A549 (cell line): Measurements from ENCODE around the gene IGHMBP2. TPM values are rescaled to one million over a fixed set of nuclear protein-coding genes. Genes with fewer than 3 reads are reported as not detected.
A peak's percentile ranks its signal among the peaks of the same experiment; 100 is the strongest.

Experiments used
- BHLHE40 ChIP-seq: IDR thresholded peaks from 2 replicates; pipeline ENCODE4 v1.6.1; 2012; ENCODE audit warnings: low read depth, low read length, inconsistent platforms
- CBX2 ChIP-seq: fragments of 200-600 bp; sonication (generic); IDR thresholded peaks from 2 replicates; pipeline ENCODE4 v1.6.1; 2016; ENCODE audit warnings: low read depth, mild to moderate bottlenecking, borderline replicate concordance
- CEBPB ChIP-seq, 2 experiments: fragments of >200 bp in 1 of 2; sonication (Bioruptor Twin) in 1 of 2; formaldehyde crosslinking in 1 of 2; IDR thresholded peaks; 2 replicates each; pipeline ENCODE4 v1.6.1; 2012 to 2016
- CHD2 ChIP-seq: fragments of 150-350 bp; IDR thresholded peaks from 2 replicates; pipeline ENCODE4 v1.6.1; 2014; ENCODE audit warnings: low read length; ENCODE audit not compliant: partially characterized antibody
- EHF ChIP-seq: fragments of 250-450 bp; sonication (Bioruptor Pico); IDR thresholded peaks from 2 replicates; pipeline ENCODE4 v1.5.0; 2020; ENCODE audit warnings: mild to moderate bottlenecking
- EP300 ChIP-seq, 2 experiments: fragments of >200 bp; sonication (Bioruptor Twin); formaldehyde crosslinking; IDR thresholded peaks; 2 replicates in 1 of 2; 3 replicates in 1 of 2; pipeline ENCODE4 v1.6.1; 2016 to 2017
- ESRRA ChIP-seq: fragments of 150-350 bp; IDR thresholded peaks from 2 replicates; pipeline ENCODE4 v1.6.1; 2014; ENCODE audit warnings: mild to moderate bottlenecking, low read length, borderline replicate concordance
- FOSB ChIP-seq: fragments of 250-450 bp; sonication (Bioruptor Pico); IDR thresholded peaks from 2 replicates; pipeline ENCODE4 v1.5.0; 2020; ENCODE audit warnings: mild to moderate bottlenecking, moderate library complexity
- FOSL2 ChIP-seq, 2 experiments: fragments of 450-650 bp in 1 of 2; fragments of >200 bp in 1 of 2; sonication (Bioruptor Twin) in 1 of 2; formaldehyde crosslinking; IDR thresholded peaks; 2 replicates each; pipeline versions ENCODE4 v1.5.0 to v1.6.1; 2016 to 2020; ENCODE audit warnings: mild to moderate bottlenecking in 1 of 2, moderate library complexity in 1 of 2
- FOXS1 ChIP-seq: fragments of 250-450 bp; sonication (Bioruptor Pico); IDR thresholded peaks from 2 replicates; pipeline ENCODE4 v1.5.0; 2020; ENCODE audit warnings: mild to moderate bottlenecking, moderate library complexity
- HEYL ChIP-seq: fragments of 250-450 bp; sonication (Bioruptor Pico); IDR thresholded peaks from 2 replicates; pipeline ENCODE4 v1.8.0; 2021; ENCODE audit warnings: mild to moderate bottlenecking, moderate library complexity
- HOXB5 ChIP-seq: fragments of 250-450 bp; sonication (Bioruptor Pico); IDR thresholded peaks from 2 replicates; pipeline ENCODE4 v1.5.0; 2020; ENCODE audit warnings: mild to moderate bottlenecking, moderate library complexity
- JUN ChIP-seq, 2 experiments: fragments of >200 bp; sonication (Bioruptor Twin); formaldehyde crosslinking; IDR thresholded peaks; 2 replicates in 1 of 2; 3 replicates in 1 of 2; pipeline ENCODE4 v1.6.1; 2016 to 2017
- JUNB ChIP-seq: fragments of >200 bp; sonication (Bioruptor Twin); formaldehyde crosslinking; IDR thresholded peaks from 2 replicates; pipeline ENCODE4 v1.6.1; 2016
- MAZ ChIP-seq: fragments of 150-350 bp; IDR thresholded peaks from 2 replicates; pipeline ENCODE4 v1.6.1; 2014; ENCODE audit warnings: antibody characterized with exemption, low read depth, low read length, borderline replicate concordance
- NFE2L2 ChIP-seq: fragments of 150-350 bp; conservative IDR thresholded peaks from 2 replicates; pipeline ENCODE4 v1.6.1; 2014; ENCODE audit warnings: low read length
- POLR2A ChIP-seq: IDR thresholded peaks from 2 replicates; pipeline ENCODE4 v1.6.1; 2012; ENCODE audit warnings: mild to moderate bottlenecking, low read length
- RAD21 ChIP-seq, 2 experiments: fragments of >200 bp in 1 of 2; sonication (Bioruptor Twin) in 1 of 2; formaldehyde crosslinking in 1 of 2; IDR thresholded peaks in 1 of 2; conservative IDR thresholded peaks in 1 of 2; 2 replicates in 1 of 2; 3 replicates in 1 of 2; pipeline ENCODE4 v1.6.1; 2012 to 2018; ENCODE audit warnings: inconsistent platforms in 1 of 2
- RARB ChIP-seq: fragments of 250-450 bp; sonication (Bioruptor Pico); IDR thresholded peaks from 2 replicates; pipeline ENCODE4 v1.8.0; 2021; ENCODE audit warnings: mild to moderate bottlenecking, moderate library complexity
- RFX5 ChIP-seq: fragments of 450-650 bp; IDR thresholded peaks from 2 replicates; pipeline ENCODE4 v1.7.1; 2014; ENCODE audit warnings: antibody characterized with exemption, mild to moderate bottlenecking, moderate library complexity
- SREBF2 ChIP-seq: fragments of 450-650 bp; IDR thresholded peaks from 2 replicates; pipeline ENCODE4 v1.6.1; 2014; ENCODE audit warnings: mild to moderate bottlenecking, moderate library complexity
- ZC3H11A ChIP-seq: fragments of 450-650 bp; IDR thresholded peaks from 2 replicates; pipeline ENCODE4 v1.6.1; 2014; ENCODE audit warnings: antibody characterized with exemption, mild to moderate bottlenecking
- polyA plus RNA-seq, 4 experiments: library from polyadenylated mRNA; depleted of rRNA in 3 of 4; stranded (reverse); fragments of >200 nt; fragmentation: RNase III in 1 of 4; extraction: RNeasy Plus Mini Kit Qiagen cat#74134 plus additional on column Dnase treatment in 1 of 4; gene quantifications; 2 replicates in 3 of 4; 3 replicates in 1 of 4; pipeline ENCODE4 v1.2.3, GENCODE V29; 2011 to 2017
- TF ChIP-seq, protein P1 (sequence below): fragments of 250-450 bp; sonication (Bioruptor Pico); IDR thresholded peaks from 2 replicates; pipeline ENCODE4 v1.5.0; 2020; ENCODE audit warnings: low read depth, mild to moderate bottlenecking, moderate library complexity
- TF ChIP-seq, protein P2 (sequence below): fragments of 150-350 bp; IDR thresholded peaks from 2 replicates; pipeline ENCODE4 v1.6.1; 2014; ENCODE audit warnings: low read depth, mild to moderate bottlenecking, low read length
- TF ChIP-seq, protein P3 (sequence below): fragments of >200 bp; sonication (Bioruptor Twin); formaldehyde crosslinking; IDR thresholded peaks from 3 replicates; pipeline ENCODE4 v1.5.1; 2016
- TF ChIP-seq, protein P4 (sequence below): fragments of 450-650 bp; IDR thresholded peaks from 2 replicates; pipeline ENCODE4 v1.6.1; 2014; ENCODE audit warnings: antibody characterized with exemption
- TF ChIP-seq, protein P5 (sequence below): IDR thresholded peaks from 2 replicates; pipeline ENCODE4 v1.6.1; 2012; ENCODE audit warnings: low read depth, borderline replicate concordance

Gene IGHMBP2
- polyA plus RNA-seq, 2 of the 4 experiments (the other 2 are of a cell fraction) = 11.9 to 12.8 TPM

DNA sequence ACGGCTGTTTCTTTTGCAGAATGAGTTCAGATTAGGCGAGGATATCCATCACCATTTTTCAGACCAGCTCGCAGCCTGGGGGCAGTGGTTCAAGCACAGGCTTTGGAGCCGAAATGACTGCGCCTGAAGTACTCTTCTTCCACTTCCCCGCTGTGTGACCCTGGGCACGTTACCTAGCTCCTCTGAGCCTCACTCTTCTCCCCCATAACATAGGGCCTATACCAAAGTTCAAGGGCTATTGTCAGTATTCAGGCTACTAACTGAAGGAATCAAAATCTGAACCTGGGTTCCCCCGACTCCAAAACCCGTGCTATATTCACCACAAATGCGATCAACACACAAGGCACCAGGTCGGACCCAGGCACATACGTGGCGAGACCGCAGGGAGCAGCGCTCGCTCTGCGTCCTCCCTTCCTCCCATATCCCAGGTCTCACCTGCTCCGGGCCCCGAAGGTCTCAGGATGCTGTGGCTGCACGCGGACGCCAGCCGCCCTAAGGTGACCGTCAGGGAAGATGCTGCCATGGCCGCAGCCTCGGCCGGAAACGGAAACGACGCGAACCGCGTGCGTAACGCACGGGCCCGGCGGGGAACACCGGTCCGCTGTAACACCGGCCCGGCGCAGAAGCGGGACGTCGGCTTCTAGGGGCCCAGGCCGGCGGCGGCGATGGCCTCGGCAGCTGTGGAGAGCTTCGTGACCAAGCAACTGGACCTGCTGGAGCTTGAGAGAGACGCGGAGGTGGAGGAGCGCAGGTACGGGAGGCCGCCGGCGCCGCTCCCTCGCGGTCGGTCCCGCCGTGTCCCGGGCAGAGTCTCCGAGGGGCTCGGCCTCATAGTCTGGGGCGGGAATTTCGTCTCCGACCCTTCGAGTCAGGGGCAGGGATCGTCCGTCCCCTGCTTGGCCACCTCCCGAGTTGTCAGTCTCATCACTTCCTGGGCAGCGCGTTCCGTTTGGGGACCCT is at the start of gene IGHMBP2, which contains the start of gene MRPL21 (continued):
- TF ChIP-seq, protein P1, sequence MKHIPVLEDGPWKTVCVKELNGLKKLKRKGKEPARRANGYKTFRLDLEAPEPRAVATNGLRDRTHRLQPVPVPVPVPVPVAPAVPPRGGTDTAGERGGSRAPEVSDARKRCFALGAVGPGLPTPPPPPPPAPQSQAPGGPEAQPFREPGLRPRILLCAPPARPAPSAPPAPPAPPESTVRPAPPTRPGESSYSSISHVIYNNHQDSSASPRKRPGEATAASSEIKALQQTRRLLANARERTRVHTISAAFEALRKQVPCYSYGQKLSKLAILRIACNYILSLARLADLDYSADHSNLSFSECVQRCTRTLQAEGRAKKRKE (CRISPR knock-in tag) = no peak
- TF ChIP-seq JUN (IDR thresholded peaks at IDR 0.05) (peak; percentile 89 to 95), RARB (CRISPR knock-in tag) (no peak), RAD21 (conservative IDR thresholded peaks at IDR 0.05 in 1 of 2, IDR thresholded peaks at IDR 0.05 in 1 of 2) (peak; percentile 10 to 37; a peak in 2 of 5 replicates), EP300 (IDR thresholded peaks at IDR 0.05) (no peak), EHF (no peak), ESRRA (peak; percentile 28; the same call in 1 of the 2 replicates), MAZ (peak; percentile 57; the same call in 1 of the 2 replicates), POLR2A (peak; percentile 95), CBX2 (no peak), HOXB5 (CRISPR knock-in tag) (no peak), CEBPB (IDR thresholded peaks at IDR 0.05) (no peak), BHLHE40 (no peak), ZC3H11A (no peak; the same call in 1 of the 2 replicates), JUNB (no peak), FOXS1 (CRISPR knock-in tag) (no peak), FOSB (CRISPR knock-in tag) (no peak), SREBF2 (no peak), NFE2L2 (0 out of 2 replicates have a peak, but pooled peaks have one; percentile 1), RFX5 (no peak), HEYL (no peak), CHD2 (no peak), FOSL2 (IDR thresholded peaks at IDR 0.05) (no peak), FOSL2 (CRISPR knock-in tag; IDR thresholded peaks at IDR 0.05) (peak; percentile 39; the same call in 1 of the 2 replicates)
- TF ChIP-seq, protein P2, sequence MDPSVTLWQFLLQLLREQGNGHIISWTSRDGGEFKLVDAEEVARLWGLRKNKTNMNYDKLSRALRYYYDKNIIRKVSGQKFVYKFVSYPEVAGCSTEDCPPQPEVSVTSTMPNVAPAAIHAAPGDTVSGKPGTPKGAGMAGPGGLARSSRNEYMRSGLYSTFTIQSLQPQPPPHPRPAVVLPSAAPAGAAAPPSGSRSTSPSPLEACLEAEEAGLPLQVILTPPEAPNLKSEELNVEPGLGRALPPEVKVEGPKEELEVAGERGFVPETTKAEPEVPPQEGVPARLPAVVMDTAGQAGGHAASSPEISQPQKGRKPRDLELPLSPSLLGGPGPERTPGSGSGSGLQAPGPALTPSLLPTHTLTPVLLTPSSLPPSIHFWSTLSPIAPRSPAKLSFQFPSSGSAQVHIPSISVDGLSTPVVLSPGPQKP = no peak
- TF ChIP-seq, protein P3, sequence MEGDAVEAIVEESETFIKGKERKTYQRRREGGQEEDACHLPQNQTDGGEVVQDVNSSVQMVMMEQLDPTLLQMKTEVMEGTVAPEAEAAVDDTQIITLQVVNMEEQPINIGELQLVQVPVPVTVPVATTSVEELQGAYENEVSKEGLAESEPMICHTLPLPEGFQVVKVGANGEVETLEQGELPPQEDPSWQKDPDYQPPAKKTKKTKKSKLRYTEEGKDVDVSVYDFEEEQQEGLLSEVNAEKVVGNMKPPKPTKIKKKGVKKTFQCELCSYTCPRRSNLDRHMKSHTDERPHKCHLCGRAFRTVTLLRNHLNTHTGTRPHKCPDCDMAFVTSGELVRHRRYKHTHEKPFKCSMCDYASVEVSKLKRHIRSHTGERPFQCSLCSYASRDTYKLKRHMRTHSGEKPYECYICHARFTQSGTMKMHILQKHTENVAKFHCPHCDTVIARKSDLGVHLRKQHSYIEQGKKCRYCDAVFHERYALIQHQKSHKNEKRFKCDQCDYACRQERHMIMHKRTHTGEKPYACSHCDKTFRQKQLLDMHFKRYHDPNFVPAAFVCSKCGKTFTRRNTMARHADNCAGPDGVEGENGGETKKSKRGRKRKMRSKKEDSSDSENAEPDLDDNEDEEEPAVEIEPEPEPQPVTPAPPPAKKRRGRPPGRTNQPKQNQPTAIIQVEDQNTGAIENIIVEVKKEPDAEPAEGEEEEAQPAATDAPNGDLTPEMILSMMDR = no peak
- TF ChIP-seq, protein P4, sequence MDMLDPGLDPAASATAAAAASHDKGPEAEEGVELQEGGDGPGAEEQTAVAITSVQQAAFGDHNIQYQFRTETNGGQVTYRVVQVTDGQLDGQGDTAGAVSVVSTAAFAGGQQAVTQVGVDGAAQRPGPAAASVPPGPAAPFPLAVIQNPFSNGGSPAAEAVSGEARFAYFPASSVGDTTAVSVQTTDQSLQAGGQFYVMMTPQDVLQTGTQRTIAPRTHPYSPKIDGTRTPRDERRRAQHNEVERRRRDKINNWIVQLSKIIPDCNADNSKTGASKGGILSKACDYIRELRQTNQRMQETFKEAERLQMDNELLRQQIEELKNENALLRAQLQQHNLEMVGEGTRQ = no peak
- TF ChIP-seq, protein P5, sequence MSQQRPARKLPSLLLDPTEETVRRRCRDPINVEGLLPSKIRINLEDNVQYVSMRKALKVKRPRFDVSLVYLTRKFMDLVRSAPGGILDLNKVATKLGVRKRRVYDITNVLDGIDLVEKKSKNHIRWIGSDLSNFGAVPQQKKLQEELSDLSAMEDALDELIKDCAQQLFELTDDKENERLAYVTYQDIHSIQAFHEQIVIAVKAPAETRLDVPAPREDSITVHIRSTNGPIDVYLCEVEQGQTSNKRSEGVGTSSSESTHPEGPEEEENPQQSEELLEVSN = peak; percentile 69; the same call in 1 of the 2 replicates
